ENCODE data around the gene PTGFRN.
"Not testable (repeated sequence)": the region's sequence is repeated elsewhere in the genome, so short reads cannot be mapped to it uniquely, and the experiment has no call there.

The PTGFRN gene

DNA sequence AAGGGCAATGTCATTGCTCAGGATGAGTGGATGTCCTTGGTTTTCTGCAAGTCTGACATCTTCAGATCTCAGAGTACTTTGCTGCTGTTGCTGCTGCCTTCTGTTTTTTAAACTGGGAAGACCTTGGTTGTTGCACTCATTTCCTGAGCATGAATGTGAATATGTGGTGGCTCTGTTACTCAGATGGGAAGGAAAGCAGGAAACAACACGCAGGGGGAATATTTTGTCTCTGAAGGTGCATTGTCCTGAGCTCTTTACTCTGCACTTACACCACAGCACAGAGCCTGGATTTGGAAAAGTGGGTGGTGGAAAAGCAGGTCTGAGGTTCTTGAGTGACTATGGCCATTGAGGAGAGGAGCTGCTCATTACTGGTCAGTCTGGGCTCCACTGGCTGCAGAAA is 36.3 kb downstream of the PTGFRN start:
- DNase-seq: no peak

DNA sequence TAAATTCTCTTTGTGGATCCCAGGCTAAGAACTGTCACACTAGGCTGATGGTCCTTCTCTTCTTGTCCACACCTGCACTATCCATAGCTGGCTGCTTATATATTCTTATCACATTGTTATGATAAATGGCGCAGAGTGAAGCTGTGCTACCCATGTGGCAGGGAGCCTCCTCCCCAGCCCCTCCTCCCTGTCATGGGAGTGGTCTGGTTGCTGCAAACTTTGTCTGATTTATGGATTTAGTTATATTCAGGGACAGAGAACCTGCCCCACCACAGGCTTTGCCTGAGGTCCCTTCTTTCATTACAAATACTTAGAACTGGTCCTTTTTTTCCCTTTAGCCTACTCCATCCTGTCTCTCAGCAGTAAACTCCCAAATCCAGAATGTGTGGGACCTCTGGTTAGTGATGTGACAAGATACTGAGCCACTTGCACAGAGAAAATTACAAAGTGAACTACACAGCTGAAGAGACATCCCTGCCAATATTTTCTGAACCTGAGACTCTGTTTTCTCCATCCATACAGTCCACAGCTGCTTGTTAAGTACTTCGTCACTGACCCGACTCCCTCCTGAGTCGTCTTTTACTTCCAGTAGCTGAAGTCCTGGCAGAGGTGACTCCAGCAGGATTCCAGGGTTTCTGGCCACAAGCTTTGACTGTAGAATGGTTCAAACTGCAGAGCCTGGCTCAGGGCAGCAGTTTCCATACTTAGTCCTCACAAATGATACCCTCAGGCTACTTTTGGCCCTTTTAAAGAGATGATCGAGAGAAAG is 37.6 kb downstream of the PTGFRN start:
- no peak for DNase-seq

DNA sequence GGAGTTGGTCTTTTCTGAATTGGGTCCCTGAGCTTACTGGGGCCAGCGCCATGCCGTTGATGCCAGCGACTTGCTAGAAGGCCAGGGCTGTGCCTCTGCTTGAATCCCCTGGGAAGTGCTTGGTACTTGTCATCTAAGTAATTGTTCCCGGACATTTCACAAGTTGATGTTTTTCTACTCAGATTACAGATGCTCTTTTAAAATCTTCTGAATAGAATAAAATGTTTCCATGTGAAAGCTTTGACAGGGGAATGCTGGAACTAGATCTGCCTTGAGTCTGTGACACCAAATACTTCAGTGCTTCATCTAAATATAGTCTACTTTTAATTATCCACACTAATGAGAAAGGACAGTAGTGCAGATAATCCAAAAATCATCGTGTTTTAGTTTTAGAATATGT is 38.3 kb downstream of the PTGFRN start:
- no peak for DNase-seq

DNA sequence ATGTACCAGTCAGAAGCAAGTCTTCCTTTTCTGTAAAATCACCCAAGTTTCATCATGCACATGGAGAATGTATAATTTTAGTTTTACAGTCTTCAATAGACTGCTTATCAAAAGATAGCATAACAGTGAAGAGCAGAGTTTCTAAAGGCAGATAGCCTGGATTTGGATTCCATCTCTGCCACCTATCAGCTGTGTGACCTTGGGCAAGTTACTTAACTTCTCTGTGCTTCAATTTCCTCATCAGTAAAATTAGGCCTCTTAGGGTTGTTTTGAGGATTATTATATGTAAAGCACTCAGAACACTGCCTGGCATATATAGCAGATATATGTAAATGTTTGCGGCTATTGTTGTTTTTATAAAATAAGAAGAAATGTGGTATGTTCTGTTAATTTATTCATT is 38.9 kb downstream of the PTGFRN start:
- no peak for DNase-seq

DNA sequence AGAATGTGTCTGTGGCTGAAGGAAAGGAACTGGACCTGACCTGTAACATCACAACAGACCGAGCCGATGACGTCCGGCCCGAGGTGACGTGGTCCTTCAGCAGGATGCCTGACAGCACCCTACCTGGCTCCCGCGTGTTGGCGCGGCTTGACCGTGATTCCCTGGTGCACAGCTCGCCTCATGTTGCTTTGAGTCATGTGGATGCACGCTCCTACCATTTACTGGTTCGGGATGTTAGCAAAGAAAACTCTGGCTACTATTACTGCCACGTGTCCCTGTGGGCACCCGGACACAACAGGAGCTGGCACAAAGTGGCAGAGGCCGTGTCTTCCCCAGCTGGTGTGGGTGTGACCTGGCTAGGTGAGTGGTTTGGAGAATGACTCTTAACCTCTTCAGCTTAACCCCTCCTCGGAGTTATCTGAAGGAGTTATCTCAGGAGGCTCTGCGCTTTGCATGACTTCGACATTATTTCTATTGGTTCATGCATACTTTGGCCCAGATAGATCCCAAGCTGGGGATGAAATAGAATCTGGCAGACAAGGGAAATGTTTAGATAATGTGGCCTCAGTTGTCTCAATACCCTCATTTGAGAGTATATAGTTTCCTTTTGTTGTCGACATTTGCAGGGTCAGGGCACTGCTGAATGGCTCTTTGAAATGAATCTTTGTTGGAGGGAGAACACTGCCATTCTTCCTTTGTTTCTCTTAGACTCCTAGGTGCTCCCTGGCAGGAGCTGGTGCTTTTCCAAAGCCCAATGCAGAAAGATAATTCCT is 39.7 kb downstream of the PTGFRN start:
- no peak for DNase-seq

DNA sequence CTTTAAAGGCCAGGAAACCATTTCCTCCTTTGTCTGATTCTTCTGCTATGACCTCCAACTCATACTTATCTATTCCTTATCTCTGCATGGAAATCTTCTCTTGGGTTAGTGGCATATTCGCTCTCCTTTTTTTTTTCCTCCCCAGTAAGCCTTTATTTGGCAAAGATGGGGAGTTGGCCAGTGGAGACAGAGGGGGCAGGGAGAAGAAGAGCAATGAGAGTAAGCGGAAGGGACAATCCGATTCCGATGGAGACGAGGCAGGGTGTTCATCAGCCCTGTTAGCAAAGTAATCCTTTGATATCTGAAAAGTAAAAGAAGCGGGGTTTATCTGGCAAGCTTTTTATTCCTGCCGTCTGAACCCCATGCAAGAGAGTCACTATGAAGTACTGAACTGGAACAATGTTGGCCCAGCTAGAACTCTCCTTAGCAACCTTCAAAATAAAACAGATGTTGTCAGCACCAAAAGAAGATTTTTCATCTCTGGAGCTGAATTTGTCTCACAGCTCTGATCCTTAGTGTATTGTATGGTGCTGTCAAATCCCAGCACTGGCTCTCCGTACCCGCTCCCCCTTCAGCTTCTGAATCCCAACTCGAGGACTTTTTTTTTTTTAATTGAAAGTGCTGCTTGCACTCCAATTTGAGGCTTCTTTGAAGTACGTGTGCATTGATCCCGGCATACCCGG is 40.9 kb downstream of the PTGFRN start:
- no peak for DNase-seq

DNA sequence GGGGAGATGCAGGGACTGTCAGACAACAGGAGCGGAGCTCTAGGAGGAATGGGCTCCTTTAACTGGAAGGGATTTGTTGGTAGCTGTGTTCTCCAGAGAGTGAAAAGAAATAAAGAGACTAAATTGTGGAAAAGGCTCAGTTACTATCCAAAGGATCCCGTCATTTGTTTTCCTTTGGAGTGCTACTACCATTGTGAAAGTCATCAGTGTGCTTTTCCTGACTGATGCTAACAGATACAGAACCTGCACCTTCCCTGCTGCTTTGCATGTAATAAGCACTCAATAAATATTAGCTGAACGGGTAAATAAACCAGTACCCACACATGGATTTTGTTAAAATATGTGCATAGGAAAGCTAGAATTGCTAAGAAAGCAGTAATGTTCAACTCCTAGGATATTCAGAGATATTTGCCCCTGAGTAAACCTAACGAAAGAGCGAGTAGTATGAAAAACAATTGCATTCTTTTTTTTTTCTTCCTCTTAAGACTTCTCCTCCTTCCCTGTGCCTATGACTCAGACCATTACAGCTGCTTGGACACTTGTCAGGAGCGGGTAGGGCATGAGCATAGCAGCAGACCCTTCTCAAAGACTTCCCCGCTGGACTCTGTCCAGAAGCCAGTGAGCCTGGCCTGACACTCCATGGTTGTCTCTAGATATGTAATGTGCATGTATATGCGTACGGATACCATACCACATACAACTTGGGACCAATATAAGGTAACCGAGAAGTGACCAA is 41.7 kb downstream of the PTGFRN start:
- DNase-seq: no peak

DNA sequence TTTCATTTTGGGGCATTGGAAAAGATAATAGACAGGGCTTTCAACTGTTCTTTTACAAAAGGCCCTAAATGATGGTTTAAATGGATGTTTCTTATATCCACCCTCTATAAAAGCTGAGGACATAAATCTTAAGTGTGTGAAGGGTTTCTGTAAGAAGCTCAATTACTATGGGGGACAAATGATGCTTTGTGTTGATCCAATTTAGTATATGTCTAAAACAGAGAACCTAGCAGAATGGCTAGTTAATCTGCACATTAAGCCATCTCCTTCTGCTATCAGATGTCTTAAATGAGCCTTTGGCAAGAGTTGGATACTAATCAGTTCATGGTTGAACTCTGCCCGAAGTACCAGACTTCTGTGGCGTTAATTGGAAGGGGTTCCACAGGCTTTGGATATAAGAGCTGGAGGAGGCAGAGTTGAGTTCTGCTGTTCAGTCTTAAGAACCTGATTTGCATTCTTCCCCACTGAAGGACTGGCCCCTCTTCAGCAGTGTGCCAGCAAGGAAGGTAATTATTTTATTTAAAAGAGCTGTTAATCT is 43.1 kb downstream of the PTGFRN start:
- no peak for DNase-seq

DNA sequence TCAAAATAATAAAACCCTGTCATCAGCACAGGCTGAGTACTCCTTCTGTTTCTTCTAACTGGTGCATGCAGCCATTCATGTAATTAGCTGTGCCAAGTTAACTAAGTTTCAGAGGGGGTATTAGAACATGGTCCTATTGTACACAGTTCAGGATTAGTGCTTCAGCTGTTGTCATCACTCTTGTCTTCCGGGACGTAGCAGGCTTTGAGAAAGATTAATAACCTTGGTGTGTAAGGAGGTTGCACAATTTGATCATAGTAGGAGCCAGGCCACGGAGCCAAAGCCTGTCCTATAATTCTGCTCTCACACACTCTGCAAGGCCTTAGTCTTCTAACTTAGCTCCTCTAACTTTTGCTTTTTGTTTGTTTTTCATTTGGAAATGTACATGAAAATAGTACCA is 44.7 kb downstream of the PTGFRN start:
- no peak for DNase-seq

DNA sequence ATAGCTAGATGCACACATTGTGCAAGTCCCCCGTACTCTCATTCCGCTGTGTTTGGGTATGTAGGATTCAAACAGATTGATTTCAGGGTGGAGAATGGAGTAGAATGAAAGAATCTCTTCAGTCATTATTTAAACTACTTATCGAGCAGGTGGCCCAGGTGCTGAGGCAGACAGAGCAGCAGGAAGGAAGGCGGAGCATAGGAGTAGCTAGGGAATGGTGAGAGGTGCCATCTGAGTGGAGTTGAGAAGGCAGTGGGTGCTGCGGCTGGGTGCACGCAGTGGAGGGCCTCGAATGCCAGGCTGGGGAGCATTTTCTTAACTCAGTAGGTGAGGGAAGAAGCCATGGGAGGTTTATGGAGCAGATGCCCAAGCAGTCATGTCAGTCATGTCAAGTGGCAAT is 46.7 kb downstream of the PTGFRN start:
- peak; percentile 69 for DNase-seq

DNA sequence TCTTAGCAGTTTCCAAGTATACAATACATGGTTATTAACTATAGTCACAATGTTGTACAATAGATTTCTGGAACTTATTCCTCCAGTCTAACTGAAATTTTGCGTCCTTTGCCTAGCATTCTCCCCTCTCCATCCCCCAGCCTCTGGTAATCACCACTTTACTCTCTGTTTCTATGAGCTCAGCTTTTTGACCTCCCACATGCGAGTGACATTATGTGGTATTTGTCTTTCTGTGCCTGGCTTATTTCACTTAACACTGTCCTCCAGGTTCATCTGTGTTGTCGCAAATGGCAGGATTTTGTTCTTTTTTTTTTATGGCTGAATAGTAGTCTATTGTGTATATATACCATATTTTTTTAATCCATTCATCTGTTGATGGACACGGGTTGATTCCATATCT is 47.9 kb downstream of the PTGFRN start:
- no peak for DNase-seq

DNA sequence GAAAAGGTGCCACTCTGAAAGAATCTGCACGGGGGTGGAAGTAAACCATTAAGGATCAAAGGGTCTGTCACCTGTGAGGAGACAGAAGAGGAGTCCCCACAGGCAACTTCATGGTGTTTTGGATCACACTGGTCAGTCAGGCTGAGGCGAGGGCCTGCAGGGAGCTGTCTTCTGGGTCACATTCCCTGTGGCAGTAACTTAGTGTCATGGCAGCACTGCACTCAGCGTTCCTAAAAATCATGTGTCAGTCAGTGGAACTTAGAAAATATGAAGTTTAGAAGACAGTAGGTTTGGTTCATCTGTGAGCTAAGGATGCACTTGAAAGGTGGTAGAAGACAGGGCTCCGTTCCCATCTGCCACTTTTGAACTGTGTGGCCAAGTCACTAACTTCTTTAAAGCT is 48.4 kb downstream of the PTGFRN start:
- DNase-seq: no peak

DNA sequence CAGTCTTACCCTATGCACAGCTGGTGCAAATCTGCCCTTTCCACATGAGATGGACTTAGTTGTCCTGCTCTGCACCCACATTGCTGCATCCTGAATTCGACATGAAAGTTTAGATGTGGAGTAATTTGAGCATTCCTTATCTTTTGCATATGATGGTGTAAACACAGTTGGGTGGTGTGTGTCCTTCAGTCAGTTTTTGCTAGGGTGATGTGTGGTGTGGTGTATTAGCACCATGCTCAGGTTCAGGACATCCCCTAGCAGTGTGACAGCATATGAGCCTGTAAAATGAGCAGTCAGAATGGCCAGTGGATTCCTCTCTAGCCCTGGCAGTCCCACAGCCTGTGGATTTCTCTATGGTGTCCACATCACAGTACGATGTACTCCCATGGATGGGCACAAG is 49.3 kb downstream of the PTGFRN start:
- no peak for DNase-seq

DNA sequence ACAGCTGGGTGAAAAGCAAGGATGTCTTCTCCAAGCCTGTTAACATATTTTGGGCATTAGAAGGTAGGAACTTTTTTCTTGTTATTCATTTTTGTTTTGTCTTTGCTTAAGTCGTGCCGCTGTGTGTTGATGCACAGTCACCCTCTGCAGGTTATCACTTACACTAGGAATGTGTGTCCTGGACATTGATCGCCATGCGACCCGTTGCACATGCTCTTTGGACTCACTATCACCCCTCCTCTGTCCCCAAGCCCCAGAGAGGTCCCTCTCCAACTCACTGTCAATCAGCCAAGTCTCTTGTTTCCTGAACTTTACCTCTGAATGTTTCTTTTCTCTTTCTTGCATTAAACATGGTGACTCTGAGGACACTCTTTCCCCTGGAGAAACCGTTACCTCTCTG is 51.9 kb downstream of the PTGFRN start:
- DNase-seq: no peak

DNA sequence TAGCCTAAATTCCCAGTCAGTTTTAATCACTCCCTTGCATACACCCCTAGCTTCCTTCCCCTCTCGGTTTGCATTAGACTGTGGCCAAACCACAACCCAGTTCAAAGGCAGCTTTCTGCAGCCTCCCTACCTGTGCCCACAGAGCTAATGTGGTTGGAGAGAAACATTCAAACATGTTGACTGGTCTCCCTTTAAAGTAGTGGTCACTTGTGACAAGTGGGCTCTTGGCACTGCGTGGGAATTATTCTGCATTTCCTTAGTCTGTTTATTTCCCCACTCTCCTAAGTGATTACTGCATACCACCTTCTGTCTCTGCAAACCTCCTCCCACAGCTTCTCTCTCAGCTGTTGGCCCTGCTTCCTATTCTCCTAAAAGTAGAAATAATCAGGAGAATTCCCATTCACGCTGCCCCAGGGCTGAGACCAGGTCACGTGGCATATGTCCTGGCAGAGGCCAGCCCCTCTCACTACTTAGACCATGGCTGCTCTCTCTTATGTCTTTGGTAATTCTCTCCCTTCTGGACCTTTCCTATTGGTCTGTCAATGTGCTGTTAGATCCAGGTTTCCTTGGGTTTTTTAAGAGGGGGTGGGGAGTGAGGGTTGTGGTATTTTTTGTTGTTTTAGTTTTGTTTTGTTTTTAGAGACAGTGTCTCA is 53.4 kb downstream of the PTGFRN start:
- DNase-seq: no peak

DNA sequence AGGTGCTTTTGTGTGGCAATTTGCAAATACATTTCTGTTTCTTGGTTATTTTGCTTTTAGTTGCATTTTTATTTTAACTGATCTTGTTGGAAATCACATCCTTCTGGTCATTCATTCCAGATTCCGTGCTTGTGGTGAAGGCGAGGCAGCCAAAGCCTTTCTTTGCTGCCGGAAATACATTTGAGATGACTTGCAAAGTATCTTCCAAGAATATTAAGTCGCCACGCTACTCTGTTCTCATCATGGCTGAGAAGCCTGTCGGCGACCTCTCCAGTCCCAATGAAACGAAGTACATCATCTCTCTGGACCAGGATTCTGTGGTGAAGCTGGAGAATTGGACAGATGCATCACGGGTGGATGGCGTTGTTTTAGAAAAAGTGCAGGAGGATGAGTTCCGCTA is 57.1 kb downstream of the PTGFRN start:
- DNase-seq: no peak

DNA sequence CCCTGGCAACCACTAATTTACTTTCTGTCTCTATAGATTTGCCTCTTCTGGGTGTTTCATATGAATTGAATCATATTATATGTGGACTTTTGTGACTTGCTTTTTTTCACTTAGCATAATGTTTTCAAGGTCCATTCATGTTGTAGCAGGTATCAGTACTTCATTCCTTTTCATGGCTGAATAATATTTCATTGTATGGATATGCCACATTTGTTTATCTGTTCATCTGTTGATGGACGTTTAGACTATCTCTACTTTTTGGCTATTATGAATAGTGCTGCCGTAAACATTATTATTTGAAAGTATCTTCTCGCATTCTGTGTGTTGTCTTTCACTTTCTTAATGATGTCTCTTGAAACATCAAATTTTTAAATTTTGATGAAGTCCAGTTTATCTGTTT is 59.0 kb downstream of the PTGFRN start:
- no peak for DNase-seq

DNA sequence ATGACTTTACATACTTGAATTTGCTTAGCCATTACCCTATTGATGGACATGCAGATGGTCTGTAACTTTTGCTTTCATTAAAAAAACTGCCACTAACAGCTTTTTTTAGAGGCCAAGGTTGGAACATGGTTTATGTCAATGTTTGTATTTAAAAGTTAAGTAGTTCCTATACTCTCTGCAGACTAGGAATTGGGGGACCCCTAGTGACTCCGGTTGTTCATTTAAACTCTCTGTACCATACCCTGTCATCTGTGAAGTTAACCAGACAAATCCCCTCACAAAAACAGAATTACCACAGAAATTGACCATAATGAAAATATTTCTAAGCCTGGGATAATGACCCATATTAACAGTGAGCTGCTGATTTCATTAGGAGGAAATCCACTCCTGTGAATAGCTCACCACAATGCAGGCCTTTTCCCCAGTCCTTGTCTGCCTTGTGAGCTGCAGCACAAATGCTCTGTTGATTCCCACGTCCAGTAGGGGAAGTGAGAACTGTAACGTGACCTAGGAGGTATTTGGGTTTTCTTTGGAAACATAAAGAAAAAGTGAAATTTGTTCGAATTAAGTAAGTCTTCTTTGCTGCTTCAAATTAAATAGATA is 61.6 kb downstream of the PTGFRN start:
- no peak for DNase-seq

DNA sequence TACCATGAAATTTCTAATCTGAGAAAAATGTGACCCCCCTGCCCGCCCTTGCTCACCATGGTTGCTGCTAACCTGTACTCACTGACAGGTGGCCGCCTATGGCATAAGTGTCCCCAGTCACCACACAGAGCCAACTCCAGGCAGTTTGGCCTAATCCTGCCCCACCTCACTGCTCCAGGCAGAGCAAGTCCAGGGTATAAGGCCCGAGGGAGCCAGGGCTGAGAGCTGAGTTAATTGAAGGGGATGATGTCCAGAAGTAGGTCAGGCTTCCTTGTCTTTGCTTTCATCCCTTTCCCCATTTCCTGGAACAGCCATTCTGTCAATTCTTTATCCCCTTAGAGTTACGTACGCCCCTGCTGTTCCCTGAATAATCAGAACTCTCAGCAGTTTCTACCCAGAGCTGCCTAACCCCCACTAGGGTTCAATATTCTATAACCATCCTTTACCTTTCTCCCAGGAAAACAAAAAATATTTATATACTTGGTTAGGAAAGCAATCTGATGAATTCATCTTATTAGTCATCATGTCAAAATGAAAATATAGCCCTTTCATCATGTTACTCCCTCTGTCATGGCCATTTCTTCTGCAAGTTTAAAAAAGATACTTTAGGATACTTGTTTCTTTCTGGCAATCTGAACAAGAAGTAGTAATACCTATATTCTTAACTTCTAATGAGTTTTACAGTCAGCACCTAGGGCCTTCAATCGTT is 62.4 kb downstream of the PTGFRN start:
- DNase-seq: no peak

DNA sequence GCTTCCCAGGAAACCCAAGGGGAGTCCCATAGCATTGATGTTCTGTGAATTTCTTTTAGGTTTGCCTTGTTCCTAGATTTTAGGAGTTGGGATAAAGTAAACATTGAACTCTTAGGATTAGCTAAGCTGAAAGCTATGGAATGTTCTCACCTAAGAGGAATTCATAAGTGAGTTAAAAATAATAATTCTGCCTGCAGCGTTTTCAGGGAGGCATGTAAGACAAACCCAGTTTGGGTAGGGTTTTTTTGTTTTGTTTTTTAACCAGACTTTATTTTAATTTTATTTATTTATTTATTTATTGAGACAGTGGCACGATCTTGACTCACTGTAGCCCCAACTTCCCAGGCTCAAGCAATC is 62.9 kb downstream of the PTGFRN start:
- no peak for DNase-seq

DNA sequence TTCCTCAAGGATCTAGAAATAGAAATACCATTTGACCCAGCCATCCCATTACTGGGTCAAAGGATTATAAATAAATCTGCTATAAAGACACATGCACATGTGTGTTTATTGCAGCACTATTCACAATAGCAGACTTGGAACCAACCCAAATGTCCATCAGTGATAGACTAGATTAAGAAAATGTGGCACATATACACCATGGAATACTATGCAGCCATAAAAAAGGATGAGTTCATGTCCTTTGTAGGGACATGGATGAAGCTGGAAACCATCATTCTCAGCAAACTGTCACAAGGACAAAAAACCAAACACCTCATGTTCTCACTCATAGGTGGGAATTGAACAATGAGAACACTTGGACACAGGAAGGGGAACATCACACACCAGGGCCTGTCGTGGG is 70.6 kb downstream of the PTGFRN start:
- DNase-seq: not testable (repeated sequence)
